HL-60/S4 treated with phorbol 12-myristate 13-acetate at 8.2 ng/mL for 4 days and 3 days (cell line): ENCODE measurements around the gene ADIPOR2.

Experiments used
- in situ Hi-C: fragments of 300-500 bp; cut with MboI; formaldehyde crosslinking; loops from 2 replicates; pipeline ENCODE4 v1.15.0; 2022; ENCODE audit warnings: low sequenced_read_pairs

The ADIPOR2 gene

DNA sequence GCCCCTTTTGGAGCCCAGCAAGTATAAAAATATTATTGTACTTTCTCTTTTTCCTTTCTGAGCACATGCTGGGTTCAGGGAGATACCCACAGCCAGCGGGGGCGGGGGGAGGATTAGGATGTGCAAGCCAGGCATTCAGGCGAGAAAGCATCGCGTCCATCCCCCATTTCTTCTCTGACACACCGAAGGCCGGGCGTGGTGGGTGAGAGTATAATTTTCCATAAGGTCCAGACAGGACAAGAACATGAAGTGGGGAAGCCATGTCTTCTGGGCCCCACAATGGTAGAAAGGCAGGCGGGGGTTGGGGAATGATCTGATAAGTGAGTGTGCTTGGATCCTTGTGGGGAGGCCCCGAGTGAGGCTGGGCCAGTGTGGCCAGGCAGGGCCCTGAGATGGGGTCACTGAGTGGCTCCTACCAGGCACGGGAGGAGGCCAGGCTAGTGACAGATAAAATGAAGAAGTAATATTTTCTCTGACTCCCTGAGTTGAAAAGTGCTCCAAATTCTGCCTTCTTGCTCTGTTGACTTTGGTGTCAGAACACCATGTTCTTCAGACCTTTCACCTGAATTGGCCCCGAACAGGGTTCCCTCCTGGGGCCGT, 118.8 kb downstream of the ADIPOR2 start:
- in situ Hi-C loops: loop anchor here (5.0 to 10.0 kb wide), 2 partner anchors 95 to 113 kb away; no protein-coding TSS in a partner anchor

- in situ Hi-C loops: loop anchor here (10.0 kb wide), 1 partner anchor 94 kb away; no protein-coding TSS in a partner anchor
These were observed 119.5 kb downstream of the ADIPOR2 start for GRCh38 chr12:1810201-1810930.

- in situ Hi-C loops: loop anchor here (10.0 kb wide), 1 partner anchor 94 kb away; no protein-coding TSS in a partner anchor
These were observed 120.0 kb downstream of the ADIPOR2 start for GRCh38 chr12:1810931-1811280.

GRCh38 chr12:1811281-1811947, 120.5 kb downstream of the ADIPOR2 start:
- in situ Hi-C loops: loop anchor here (10.0 kb wide), 1 partner anchor 93 kb away; no protein-coding TSS in a partner anchor

GRCh38 chr12:1811948-1812291, 121.0 kb downstream of the ADIPOR2 start:
- in situ Hi-C loops: loop anchor here (10.0 kb wide), 1 partner anchor 93 kb away; no protein-coding TSS in a partner anchor

GRCh38 chr12:1812650-1813302, 121.9 kb downstream of the ADIPOR2 start:
- in situ Hi-C loops: loop anchor here (10.0 kb wide), 1 partner anchor 92 kb away; no protein-coding TSS in a partner anchor

DNA sequence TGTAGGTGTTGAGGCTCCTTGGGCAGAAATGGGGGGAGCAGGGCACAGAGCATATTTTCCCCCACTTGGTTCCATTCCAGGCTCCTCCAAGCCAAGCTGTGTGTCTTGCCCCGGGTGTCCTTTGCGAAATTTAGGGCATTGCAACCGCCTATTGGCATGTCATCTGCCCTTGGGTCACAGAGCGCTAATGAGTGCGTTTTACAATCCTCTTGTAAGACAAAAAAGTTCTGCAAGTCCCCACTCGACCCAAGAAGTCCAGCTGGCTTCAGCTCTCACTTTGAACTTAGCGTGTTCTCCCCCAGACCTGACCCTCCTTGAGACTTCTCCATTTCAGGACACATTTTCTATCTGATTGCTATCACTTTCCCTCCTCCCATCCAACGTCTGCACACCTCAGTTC, 123.4 kb downstream of the ADIPOR2 start:
- in situ Hi-C loops: loop anchor here (10.0 kb wide), 1 partner anchor 91 kb away; no protein-coding TSS in a partner anchor

- in situ Hi-C loops: loop anchor here (10.0 kb wide), 1 partner anchor 90 kb away; no protein-coding TSS in a partner anchor
These were observed 124.2 kb downstream of the ADIPOR2 start for GRCh38 chr12:1815108-1815507.

- in situ Hi-C loops: loop anchor here (10.0 kb wide), 1 partner anchor 89 kb away; no protein-coding TSS in a partner anchor
These were observed 125.2 kb downstream of the ADIPOR2 start for GRCh38 chr12:1815814-1816729.

DNA sequence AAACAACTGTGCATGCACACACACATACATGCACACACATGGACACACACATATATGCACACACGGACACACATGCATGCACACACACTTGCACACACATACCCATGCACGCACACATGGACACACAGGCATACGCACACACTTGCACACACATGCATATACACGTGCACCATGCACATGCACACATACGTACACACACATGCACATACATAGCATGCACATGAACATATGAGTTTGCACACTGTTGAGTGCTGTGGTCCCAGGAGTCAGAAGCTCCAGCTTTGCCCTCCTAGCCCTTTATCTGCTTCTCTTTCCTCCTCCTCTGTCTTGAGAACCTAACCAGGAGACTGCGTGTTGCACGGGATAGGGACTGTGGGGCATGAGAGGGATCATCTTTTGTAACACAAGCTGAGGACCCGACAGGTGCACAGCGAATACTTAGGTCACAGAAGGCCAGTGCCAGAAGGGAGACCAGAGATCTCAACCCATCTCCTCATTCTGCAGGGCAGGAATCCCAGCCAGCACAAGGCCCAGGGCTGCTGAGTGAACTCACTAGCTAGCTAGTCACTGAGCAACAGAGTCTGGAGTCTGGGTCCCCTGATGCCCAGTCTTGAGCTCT, 126.0 kb downstream of the ADIPOR2 start:
- in situ Hi-C loops: loop anchor here (10.0 kb wide), 1 partner anchor 88 kb away; no protein-coding TSS in a partner anchor

DNA sequence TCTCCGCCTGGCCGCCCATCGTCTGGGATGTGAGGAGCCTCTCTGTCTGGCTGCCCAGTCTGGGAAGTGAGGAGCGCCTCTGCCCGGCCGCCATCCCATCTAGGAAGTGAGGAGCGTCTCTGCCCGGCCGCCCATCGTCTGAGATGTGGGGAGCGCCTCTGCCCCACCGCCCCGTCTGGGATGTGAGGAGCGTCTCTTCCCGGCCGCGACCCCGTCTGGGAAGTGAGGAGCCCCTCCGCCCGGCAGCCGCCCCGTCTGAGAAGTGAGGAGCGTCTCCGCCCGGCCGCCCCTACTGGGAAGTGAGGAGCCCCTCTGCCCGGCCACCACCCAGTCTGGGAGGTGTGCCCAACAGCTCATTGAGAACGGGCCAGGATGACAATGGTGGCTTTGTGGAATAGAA, 127.1 kb downstream of the ADIPOR2 start:
- in situ Hi-C loops: loop anchor here (10.0 kb wide), 1 partner anchor 87 kb away; no protein-coding TSS in a partner anchor

GRCh38 chr12:1819050-1819449, 128.2 kb downstream of the ADIPOR2 start:
- in situ Hi-C loops: loop anchor here (10.0 kb wide), 1 partner anchor 86 kb away; no protein-coding TSS in a partner anchor

DNA sequence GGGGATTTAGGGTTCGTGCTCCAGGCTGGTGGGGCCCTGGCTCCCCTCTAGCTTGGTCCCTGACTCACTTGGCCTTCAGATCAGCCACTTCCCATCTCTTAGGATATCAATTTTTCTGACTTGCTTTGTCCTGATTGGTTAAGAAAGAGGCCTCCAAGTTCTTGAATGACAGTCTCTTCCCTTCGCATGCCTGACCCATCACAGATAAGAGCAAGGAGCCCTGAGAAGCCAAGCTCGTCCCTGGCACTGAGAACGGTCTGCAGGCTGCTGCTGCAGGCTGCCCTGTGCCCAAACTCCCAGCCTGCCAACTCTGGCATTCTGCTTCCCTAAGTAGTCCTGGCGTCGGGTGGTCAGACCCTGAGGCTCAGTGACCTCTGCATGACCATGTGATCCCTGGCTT, 128.7 kb downstream of the ADIPOR2 start:
- in situ Hi-C loops: loop anchor here (10.0 kb wide), 1 partner anchor 85 kb away; no protein-coding TSS in a partner anchor

DNA sequence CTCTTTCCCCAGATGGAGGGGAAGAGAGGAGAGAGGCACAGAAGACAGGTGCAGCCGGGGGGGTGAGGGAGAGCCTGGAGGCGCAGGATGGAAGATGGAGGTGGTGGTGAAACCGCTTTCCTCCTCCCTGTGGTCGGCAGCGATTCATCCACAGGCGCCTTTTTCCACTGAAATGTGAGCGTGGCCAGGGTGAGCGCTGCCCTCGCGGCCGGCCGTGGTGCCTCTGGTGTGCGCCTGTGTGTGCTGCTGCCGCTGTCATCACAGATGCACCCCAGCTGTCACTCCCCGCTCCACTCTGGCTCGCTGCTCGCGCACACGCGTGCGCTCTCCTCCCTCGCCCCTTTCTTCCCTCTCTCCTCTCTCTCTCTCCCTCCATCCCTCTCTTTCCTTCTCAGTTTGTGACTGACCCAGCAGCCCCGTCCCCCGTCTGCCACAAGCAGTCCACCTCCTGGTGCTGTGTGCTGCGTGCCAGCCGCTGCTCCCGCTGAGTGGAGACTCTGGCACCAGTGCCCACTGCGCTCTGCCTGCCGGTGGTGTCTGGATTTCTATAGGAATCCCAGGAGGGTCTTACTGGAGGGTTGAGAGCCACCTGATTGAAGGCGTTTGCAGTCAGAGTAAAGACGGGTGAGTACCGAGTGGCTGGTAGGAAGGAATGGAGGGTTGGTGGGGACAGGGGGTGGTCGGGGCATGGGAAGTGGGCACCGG, 129.5 kb downstream of the ADIPOR2 start, which contains the start of gene LRTM2:
LRTM2 (plus strand) TSS at position 375 of the 705 bp plus-strand sequence. CDS start 7,584 bp downstream, outside the sequence.
- in situ Hi-C loops: no loop called here

DNA sequence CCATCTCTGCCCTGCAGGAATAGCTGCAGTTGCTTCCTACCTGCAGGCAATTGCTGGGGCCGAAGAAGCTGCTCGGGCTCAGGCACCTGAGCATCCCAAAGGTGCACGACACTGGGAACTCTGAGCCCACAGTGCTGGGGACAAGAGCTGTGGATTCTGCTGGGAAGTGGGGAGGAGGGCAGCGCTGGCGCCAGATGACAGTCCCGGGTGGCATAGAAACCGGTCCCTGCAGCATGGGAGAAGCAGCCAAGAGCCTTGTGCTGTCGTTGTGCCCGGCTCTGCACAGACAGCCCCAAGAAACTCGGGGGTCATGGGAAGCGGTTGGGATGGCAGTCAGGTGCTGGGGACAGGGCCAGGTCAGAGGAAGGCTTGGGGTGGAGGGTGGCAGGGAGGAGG, 130.0 kb downstream of the ADIPOR2 start:
- in situ Hi-C loops: no loop called here

DNA sequence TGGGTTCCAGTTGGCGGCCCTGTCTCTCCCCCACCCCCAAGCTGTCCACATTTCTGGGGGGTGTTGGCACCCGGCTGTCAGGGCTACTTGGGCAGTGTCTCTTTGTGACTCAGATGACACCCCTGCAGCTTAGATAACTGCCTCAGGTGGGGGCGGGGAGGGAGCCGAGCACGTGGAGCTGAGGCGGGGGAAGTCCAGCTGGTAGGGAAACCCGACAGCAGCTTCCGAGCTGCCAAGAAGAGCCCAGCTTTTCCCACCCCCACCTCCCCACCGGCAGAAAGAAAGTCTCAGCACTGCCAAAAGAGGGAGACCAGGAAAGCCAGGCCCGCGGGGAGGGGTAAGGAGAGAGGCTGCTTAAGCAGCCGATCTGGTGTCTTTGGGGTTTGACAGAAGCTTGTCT, 130.9 kb downstream of the ADIPOR2 start:
- in situ Hi-C loops: no loop called here

GRCh38 chr12:1822699-1823098, 131.8 kb downstream of the ADIPOR2 start:
- in situ Hi-C loops: no loop called here

GRCh38 chr12:1823237-1823636, 132.4 kb downstream of the ADIPOR2 start:
- in situ Hi-C loops: no loop called here
